ENCODE data around the gene OR52E2. TPM values are rescaled to one million over a fixed set of nuclear protein-coding genes. Genes with fewer than 3 reads are reported as not detected.
"Not testable (repeated sequence)": the region's sequence is repeated elsewhere in the genome, so short reads cannot be mapped to it uniquely, and the experiment has no call there.

The OR52E2 gene
- polyA plus RNA-seq, 1 donor (not counting 4 experiments of a cell fraction or from before 2014, with no cell fraction given): not detected

DNA sequence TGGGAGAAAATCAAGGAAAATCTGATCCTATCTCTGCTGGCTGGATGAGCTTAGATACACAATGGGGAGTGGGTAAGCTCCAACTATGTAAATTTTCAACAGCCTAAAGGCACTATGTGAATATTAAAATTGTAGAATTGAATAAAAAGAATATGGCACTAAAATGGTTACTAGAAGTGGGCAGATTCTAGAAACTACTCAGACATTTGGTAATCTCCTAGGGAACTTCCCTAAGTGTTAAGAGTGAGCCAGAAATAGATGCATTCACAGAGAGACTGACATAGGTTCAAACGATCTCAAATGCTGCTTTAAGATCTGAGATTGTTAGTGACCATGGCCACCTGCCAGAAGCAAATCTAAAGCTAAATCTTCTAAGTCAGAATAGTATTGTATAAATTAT is 5.6 kb upstream of the OR52E2 start:
- FAIRE-seq (no peak), DNase-seq (ENCODE audit: low read depth, low spot score) (no peak)
- Histone ChIP-seq H3K4me1 (ENCODE audit: control insufficient read depth, extremely low read depth, insufficient read depth, low read length) (no peaks in the 10 kb centered on the region), H3K27ac (ENCODE audit: control insufficient read depth, insufficient read depth, low read length) (no peak overlapping the region), H3K9me3 (ENCODE audit: control insufficient read depth, low read depth, low read length) (no peaks in the 10 kb centered on the region), H3K27me3 (ENCODE audit: control insufficient read depth, extremely low read depth, insufficient read depth, low read length) (no peaks in the 10 kb centered on the region), H2AFZ (ENCODE audit: control insufficient read depth, low read length) (no peak overlapping the region), H4K20me1 (ENCODE audit: control insufficient read depth, extremely low read depth, insufficient read depth, low read length) (no peaks in the 10 kb centered on the region), H3K36me3 (ENCODE audit: control insufficient read depth in 2 of 2, extremely low read depth in 1 of 2, insufficient read depth in 2 of 2, low read length in 2 of 2) (no peaks in the 10 kb centered on the region), H3K79me2 (ENCODE audit: control insufficient read depth, insufficient read depth, low read length) (no peaks in the 10 kb centered on the region), H3K9ac (ENCODE audit: control insufficient read depth, extremely low read depth, insufficient read depth, low read length) (no peak overlapping the region), H3K4me2 (ENCODE audit: control insufficient read depth, extremely low read depth, insufficient read depth, low read depth, low read length) (no peak overlapping the region), H3K4me3 (ENCODE audit: control insufficient read depth in 2 of 3, extremely low read depth in 1 of 3, insufficient read depth in 2 of 3, low read depth in 1 of 3, low read length in 3 of 3) (no peak overlapping the region), H3K9me1 (ENCODE audit: control insufficient read depth, extremely low read depth, insufficient read depth, low read length) (no peaks in the 10 kb centered on the region)
- TF ChIP-seq, protein P1, sequence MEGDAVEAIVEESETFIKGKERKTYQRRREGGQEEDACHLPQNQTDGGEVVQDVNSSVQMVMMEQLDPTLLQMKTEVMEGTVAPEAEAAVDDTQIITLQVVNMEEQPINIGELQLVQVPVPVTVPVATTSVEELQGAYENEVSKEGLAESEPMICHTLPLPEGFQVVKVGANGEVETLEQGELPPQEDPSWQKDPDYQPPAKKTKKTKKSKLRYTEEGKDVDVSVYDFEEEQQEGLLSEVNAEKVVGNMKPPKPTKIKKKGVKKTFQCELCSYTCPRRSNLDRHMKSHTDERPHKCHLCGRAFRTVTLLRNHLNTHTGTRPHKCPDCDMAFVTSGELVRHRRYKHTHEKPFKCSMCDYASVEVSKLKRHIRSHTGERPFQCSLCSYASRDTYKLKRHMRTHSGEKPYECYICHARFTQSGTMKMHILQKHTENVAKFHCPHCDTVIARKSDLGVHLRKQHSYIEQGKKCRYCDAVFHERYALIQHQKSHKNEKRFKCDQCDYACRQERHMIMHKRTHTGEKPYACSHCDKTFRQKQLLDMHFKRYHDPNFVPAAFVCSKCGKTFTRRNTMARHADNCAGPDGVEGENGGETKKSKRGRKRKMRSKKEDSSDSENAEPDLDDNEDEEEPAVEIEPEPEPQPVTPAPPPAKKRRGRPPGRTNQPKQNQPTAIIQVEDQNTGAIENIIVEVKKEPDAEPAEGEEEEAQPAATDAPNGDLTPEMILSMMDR (optimal IDR thresholded peaks at IDR 0.05 in 1 of 3, IDR thresholded peaks at IDR 0.05 in 1 of 3, conservative IDR thresholded peaks at IDR 0.05 in 1 of 3; ENCODE audit: extremely low read depth in 1 of 3, insufficient read depth in 2 of 3, low read length in 3 of 3): no peak
- TF ChIP-seq EZH2 (IDR thresholded peaks at IDR 0.05; ENCODE audit: low read length): no peak
- dilution Hi-C loops (cut with MboI; ENCODE audit: extremely low pct_ligation_motif_present, low sequenced_read_pairs): no loop called here

DNA sequence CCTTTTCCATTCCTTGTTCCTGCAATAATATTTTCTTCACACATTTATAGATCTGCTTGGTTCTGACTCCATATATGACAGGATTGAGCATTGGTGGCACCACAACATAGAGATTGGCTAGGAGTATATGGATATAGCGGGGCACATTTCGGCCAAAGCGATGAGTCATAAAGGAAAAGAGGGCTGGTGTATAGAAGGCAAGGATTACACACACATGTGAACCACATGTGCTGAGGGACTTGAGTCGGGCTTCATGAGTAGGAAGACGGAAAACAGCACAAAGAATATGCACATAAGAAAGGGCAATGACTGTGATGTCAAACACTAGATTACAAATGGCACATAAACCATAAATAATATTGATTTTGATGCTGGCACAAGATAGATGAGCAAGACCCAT is 748 bp downstream of the OR52E2 start:
- H3K9me1 ChIP-seq (ENCODE audit: control insufficient read depth, extremely low read depth, insufficient read depth, low read length); DNase-seq (ENCODE audit: low read depth, low spot score); H3K9ac ChIP-seq (ENCODE audit: control insufficient read depth, extremely low read depth, insufficient read depth, low read length); H3K4me2 ChIP-seq (ENCODE audit: control insufficient read depth, extremely low read depth, insufficient read depth, low read depth, low read length); H3K9me3 ChIP-seq (ENCODE audit: control insufficient read depth, low read depth, low read length); H3K4me1 ChIP-seq (ENCODE audit: control insufficient read depth, extremely low read depth, insufficient read depth, low read length); H3K4me3 ChIP-seq (ENCODE audit: control insufficient read depth in 2 of 3, extremely low read depth in 1 of 3, insufficient read depth in 2 of 3, low read depth in 1 of 3, low read length in 3 of 3); H3K27ac ChIP-seq (ENCODE audit: control insufficient read depth, insufficient read depth, low read length); FAIRE-seq; dilution Hi-C loops (cut with MboI; ENCODE audit: extremely low pct_ligation_motif_present, low sequenced_read_pairs); H3K79me2 ChIP-seq (ENCODE audit: control insufficient read depth, insufficient read depth, low read length); H3K36me3 ChIP-seq (ENCODE audit: control insufficient read depth in 2 of 2, extremely low read depth in 1 of 2, insufficient read depth in 2 of 2, low read length in 2 of 2); H2AFZ ChIP-seq (ENCODE audit: control insufficient read depth, low read length); H3K27me3 ChIP-seq (ENCODE audit: control insufficient read depth, extremely low read depth, insufficient read depth, low read length); H4K20me1 ChIP-seq (ENCODE audit: control insufficient read depth, extremely low read depth, insufficient read depth, low read length): not testable (repeated sequence)

DNA sequence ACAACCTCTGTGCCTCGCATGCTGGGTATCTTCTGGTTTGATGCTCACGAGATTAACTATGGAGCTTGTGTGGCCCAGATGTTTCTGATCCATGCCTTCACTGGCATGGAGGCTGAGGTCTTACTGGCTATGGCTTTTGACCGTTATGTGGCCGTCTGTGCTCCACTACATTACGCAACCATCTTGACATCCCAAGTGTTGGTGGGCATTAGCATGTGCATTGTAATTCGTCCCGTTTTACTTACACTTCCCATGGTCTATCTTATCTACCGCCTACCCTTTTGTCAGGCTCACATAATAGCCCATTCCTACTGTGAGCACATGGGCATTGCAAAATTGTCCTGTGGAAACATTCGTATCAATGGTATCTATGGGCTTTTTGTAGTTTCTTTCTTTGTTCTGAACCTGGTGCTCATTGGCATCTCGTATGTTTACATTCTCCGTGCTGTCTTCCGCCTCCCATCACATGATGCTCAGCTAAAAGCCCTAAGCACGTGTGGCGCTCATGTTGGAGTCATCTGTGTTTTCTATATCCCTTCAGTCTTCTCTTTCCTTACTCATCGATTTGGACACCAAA is 12.6 kb downstream of the OR52E2 start:
- FAIRE-seq: no peak
- no peaks in the 10 kb centered on the region for H3K9me1 ChIP-seq (ENCODE audit: control insufficient read depth, extremely low read depth, insufficient read depth, low read length)

More for the DNA sequence above, 12.6 kb downstream of the OR52E2 start:
- Histone ChIP-seq H4K20me1 (ENCODE audit: control insufficient read depth, extremely low read depth, insufficient read depth, low read length) (no peaks in the 10 kb centered on the region), H3K4me1 (ENCODE audit: control insufficient read depth, extremely low read depth, insufficient read depth, low read length) (no peaks in the 10 kb centered on the region), H3K27me3 (ENCODE audit: control insufficient read depth, extremely low read depth, insufficient read depth, low read length) (no peaks in the 10 kb centered on the region), H3K4me2 (ENCODE audit: control insufficient read depth, extremely low read depth, insufficient read depth, low read depth, low read length) (no peak overlapping the region), H3K9me3 (ENCODE audit: control insufficient read depth, low read depth, low read length) (no peaks in the 10 kb centered on the region), H3K27ac (ENCODE audit: control insufficient read depth, insufficient read depth, low read length) (no peak overlapping the region), H3K9ac (ENCODE audit: control insufficient read depth, extremely low read depth, insufficient read depth, low read length) (no peak overlapping the region), H2AFZ (ENCODE audit: control insufficient read depth, low read length) (no peak overlapping the region), H3K79me2 (ENCODE audit: control insufficient read depth, insufficient read depth, low read length) (no peaks in the 10 kb centered on the region), H3K36me3 (ENCODE audit: control insufficient read depth in 2 of 2, extremely low read depth in 1 of 2, insufficient read depth in 2 of 2, low read length in 2 of 2) (no peaks in the 10 kb centered on the region), H3K4me3 (ENCODE audit: control insufficient read depth in 2 of 3, extremely low read depth in 1 of 3, insufficient read depth in 2 of 3, low read depth in 1 of 3, low read length in 3 of 3) (no peak overlapping the region)
- dilution Hi-C loops (cut with MboI; ENCODE audit: extremely low pct_ligation_motif_present, low sequenced_read_pairs): no loop called here
- TF ChIP-seq EZH2 (IDR thresholded peaks at IDR 0.05; ENCODE audit: low read length): no peak
- TF ChIP-seq, protein P1 (optimal IDR thresholded peaks at IDR 0.05 in 1 of 3, IDR thresholded peaks at IDR 0.05 in 1 of 3, conservative IDR thresholded peaks at IDR 0.05 in 1 of 3; ENCODE audit: extremely low read depth in 1 of 3, insufficient read depth in 2 of 3, low read length in 3 of 3): no peak
- no peak for DNase-seq (ENCODE audit: low read depth, low spot score)

Data from keratinocyte (primary cell).